Ishikawa (cell line): Measurements from ENCODE around the gene KCNB1.

ENCODE experiments used
- CEBPB ChIP-seq: IDR thresholded peaks from 2 replicates; pipeline ENCODE4 v1.6.1; 2012
- CREB1 ChIP-seq: IDR thresholded peaks from 2 replicates; pipeline ENCODE4 v1.6.1; 2012; ENCODE audit warnings: low read depth
- MAX ChIP-seq: IDR thresholded peaks from 2 replicates; pipeline ENCODE4 v1.6.1; 2012
- NFIC ChIP-seq: IDR thresholded peaks from 2 replicates; pipeline ENCODE4 v1.6.1; 2012
- RAD21 ChIP-seq: IDR thresholded peaks from 2 replicates; pipeline ENCODE4 v1.6.1; 2012; ENCODE audit warnings: low read depth
- TAF1 ChIP-seq: IDR thresholded peaks from 2 replicates; pipeline ENCODE4 v1.6.1; 2012; ENCODE audit warnings: low read depth, mild to moderate bottlenecking
- YY1 ChIP-seq: IDR thresholded peaks from 2 replicates; pipeline ENCODE4 v1.6.1; 2012; ENCODE audit warnings: low read depth
- TF ChIP-seq, protein P1 (sequence below): IDR thresholded peaks from 2 replicates; pipeline ENCODE4 v1.6.1; 2012; ENCODE audit warnings: low read depth, mild to moderate bottlenecking
- TF ChIP-seq, protein P2 (sequence below): IDR thresholded peaks from 2 replicates; pipeline ENCODE4 v1.6.1; 2012

GRCh38 chr20:49518576-49518975 lies 36.1 kb upstream of the KCNB1 start:
- TF ChIP-seq TAF1 (no peak), YY1 (no peak), CREB1 (no peak), RAD21 (no peak), MAX (no peak), CEBPB (no peak), NFIC (no peak)
- TF ChIP-seq, protein P1, sequence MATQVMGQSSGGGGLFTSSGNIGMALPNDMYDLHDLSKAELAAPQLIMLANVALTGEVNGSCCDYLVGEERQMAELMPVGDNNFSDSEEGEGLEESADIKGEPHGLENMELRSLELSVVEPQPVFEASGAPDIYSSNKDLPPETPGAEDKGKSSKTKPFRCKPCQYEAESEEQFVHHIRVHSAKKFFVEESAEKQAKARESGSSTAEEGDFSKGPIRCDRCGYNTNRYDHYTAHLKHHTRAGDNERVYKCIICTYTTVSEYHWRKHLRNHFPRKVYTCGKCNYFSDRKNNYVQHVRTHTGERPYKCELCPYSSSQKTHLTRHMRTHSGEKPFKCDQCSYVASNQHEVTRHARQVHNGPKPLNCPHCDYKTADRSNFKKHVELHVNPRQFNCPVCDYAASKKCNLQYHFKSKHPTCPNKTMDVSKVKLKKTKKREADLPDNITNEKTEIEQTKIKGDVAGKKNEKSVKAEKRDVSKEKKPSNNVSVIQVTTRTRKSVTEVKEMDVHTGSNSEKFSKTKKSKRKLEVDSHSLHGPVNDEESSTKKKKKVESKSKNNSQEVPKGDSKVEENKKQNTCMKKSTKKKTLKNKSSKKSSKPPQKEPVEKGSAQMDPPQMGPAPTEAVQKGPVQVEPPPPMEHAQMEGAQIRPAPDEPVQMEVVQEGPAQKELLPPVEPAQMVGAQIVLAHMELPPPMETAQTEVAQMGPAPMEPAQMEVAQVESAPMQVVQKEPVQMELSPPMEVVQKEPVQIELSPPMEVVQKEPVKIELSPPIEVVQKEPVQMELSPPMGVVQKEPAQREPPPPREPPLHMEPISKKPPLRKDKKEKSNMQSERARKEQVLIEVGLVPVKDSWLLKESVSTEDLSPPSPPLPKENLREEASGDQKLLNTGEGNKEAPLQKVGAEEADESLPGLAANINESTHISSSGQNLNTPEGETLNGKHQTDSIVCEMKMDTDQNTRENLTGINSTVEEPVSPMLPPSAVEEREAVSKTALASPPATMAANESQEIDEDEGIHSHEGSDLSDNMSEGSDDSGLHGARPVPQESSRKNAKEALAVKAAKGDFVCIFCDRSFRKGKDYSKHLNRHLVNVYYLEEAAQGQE = no peak
- TF ChIP-seq, protein P2, sequence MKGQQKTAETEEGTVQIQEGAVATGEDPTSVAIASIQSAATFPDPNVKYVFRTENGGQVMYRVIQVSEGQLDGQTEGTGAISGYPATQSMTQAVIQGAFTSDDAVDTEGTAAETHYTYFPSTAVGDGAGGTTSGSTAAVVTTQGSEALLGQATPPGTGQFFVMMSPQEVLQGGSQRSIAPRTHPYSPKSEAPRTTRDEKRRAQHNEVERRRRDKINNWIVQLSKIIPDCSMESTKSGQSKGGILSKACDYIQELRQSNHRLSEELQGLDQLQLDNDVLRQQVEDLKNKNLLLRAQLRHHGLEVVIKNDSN = no peak
